ENCODE measurements around the gene PLA2G12A. TPM values are rescaled to one million over a fixed set of nuclear protein-coding genes. Genes with fewer than 3 reads are reported as not detected.

PLA2G12A gene
- total and polyA plus RNA-seq, 2 donors (not counting 3 experiments of a cell fraction or from before 2014, with no cell fraction given) = 21.6 to 27.1 TPM

DNA sequence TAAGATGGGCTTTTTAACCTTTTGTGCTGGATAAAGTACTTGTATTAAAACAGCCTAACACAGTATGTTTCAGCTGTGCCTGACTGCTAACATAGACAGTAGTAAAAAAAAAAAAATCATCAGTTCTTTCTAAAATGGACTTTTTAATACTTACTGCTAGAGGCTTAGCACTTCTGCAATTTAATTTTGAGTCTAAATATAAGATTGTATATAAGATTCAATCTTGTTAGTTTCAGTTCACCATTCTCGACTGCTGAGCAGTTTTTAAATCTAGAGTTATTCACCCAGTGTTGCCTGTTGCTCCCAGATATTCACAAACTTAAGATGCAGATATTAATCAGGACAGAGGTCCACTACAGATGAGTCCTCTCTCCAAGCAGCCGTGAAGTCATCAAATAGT, 6.8 kb downstream of the PLA2G12A start:
- no peaks in the 10 kb centered on the region for H4K20me1 ChIP-seq (replicated peaks; ENCODE audit: control insufficient read depth, extremely low read depth, insufficient read depth, low read length)
- no peak for FAIRE-seq
- H3K9me1 ChIP-seq (replicated peaks; ENCODE audit: control insufficient read depth, extremely low read depth, insufficient read depth, low read length) = no peaks in the 10 kb centered on the region
- TF ChIP-seq, protein P1, sequence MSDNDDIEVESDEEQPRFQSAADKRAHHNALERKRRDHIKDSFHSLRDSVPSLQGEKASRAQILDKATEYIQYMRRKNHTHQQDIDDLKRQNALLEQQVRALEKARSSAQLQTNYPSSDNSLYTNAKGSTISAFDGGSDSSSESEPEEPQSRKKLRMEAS (IDR thresholded peaks at IDR 0.05; ENCODE audit: insufficient read depth, insufficient read length) = no peak
- TF ChIP-seq POLR2AphosphoS5 (IDR thresholded peaks at IDR 0.05; ENCODE audit: insufficient read depth, low read depth, low read length) (no peak), EZH2 (IDR thresholded peaks at IDR 0.05; ENCODE audit: borderline replicate concordance, low read depth, low read length, severe bottlenecking) (no peak), POLR2A (IDR thresholded peaks at IDR 0.05; ENCODE audit: low read depth, low read length) (no peak), MYC (IDR thresholded peaks at IDR 0.05; ENCODE audit: low read depth, low read length) (no peak), FOS (IDR thresholded peaks at IDR 0.05; ENCODE audit: borderline replicate concordance, insufficient read depth, low read length) (no peak)
- TF ChIP-seq, protein P2, sequence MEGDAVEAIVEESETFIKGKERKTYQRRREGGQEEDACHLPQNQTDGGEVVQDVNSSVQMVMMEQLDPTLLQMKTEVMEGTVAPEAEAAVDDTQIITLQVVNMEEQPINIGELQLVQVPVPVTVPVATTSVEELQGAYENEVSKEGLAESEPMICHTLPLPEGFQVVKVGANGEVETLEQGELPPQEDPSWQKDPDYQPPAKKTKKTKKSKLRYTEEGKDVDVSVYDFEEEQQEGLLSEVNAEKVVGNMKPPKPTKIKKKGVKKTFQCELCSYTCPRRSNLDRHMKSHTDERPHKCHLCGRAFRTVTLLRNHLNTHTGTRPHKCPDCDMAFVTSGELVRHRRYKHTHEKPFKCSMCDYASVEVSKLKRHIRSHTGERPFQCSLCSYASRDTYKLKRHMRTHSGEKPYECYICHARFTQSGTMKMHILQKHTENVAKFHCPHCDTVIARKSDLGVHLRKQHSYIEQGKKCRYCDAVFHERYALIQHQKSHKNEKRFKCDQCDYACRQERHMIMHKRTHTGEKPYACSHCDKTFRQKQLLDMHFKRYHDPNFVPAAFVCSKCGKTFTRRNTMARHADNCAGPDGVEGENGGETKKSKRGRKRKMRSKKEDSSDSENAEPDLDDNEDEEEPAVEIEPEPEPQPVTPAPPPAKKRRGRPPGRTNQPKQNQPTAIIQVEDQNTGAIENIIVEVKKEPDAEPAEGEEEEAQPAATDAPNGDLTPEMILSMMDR (IDR thresholded peaks at IDR 0.05; ENCODE audit: extremely low read depth in 1 of 2, insufficient read depth in 1 of 2, low read depth in 1 of 2, low read length in 2 of 2) = no peak
- no peaks in the 10 kb centered on the region for H3K79me2 ChIP-seq (ENCODE audit: control insufficient read depth, insufficient read depth, low read length)
- ChIA-PET CTCF (no interaction called here), POLR2A (no interaction called here)
- no peaks in the 10 kb centered on the region for H3K36me3 ChIP-seq (ENCODE audit: control insufficient read depth in 2 of 2, extremely low read depth in 1 of 2, insufficient read depth in 2 of 2, low read length in 2 of 2)
- no peaks in the 10 kb centered on the region for H3K9me3 ChIP-seq (replicated peaks; ENCODE audit: control insufficient read depth, insufficient read depth, low read length)
- H3K4me2 ChIP-seq (ENCODE audit: insufficient read depth, low read length) = no peak overlapping the region
- H3K4me3 ChIP-seq (replicated peaks in 1 of 3; ENCODE audit: insufficient read depth in 1 of 3, low read depth in 1 of 3, low read length in 3 of 3) = no peak overlapping the region
- DNase-seq (ENCODE audit: low read depth, low spot score) = no peak
- intact Hi-C loops (cut with micrococcal nuclease) (no loop called here), dilution Hi-C loops (cut with MboI; ENCODE audit: extremely low pct_ligation_motif_present, low sequenced_read_pairs) (no loop called here)
- H3K27ac ChIP-seq (ENCODE audit: insufficient read depth, low read depth, low read length) = no peak overlapping the region
- no peak overlapping the region for H2AFZ ChIP-seq (ENCODE audit: low read depth, low read length)
- H3K9ac ChIP-seq (replicated peaks; ENCODE audit: extremely low read depth, insufficient read depth, low read length) = no peak overlapping the region
- no TSS peak for BruUV-seq (replicated peaks)
- no peaks in the 10 kb centered on the region for H3K27me3 ChIP-seq (ENCODE audit: control insufficient read depth in 2 of 2, insufficient read depth in 2 of 2, low read length in 2 of 2)
- H3K4me1 ChIP-seq (ENCODE audit: control insufficient read depth, extremely low read depth, insufficient read depth, low read length) = no peaks in the 10 kb centered on the region

Data from endothelial cell of umbilical vein (primary cell).